LNCaP clone FGC (cell line): ENCODE measurements around the gene UBE2E2.

ENCODE experiments used
- DNase-seq: peaks from one replicate; pipeline ENCODE4 v3.0.0-alpha.2; 2011; ENCODE audit warnings: low read depth
- H3K4me3 ChIP-seq: 2 replicates; pipeline ENCODE4 v1.5.1; 2011; ENCODE audit warnings: mild to moderate bottlenecking, low read depth, low read length, control low read depth
- TF ChIP-seq, protein P1 (sequence below): IDR thresholded peaks from 2 replicates; pipeline ENCODE4 v1.5.1; 2012; ENCODE audit warnings: mild to moderate bottlenecking; ENCODE audit not compliant: control insufficient read depth, insufficient read depth; ENCODE audit errors: extremely low read depth

UBE2E2 gene

DNA sequence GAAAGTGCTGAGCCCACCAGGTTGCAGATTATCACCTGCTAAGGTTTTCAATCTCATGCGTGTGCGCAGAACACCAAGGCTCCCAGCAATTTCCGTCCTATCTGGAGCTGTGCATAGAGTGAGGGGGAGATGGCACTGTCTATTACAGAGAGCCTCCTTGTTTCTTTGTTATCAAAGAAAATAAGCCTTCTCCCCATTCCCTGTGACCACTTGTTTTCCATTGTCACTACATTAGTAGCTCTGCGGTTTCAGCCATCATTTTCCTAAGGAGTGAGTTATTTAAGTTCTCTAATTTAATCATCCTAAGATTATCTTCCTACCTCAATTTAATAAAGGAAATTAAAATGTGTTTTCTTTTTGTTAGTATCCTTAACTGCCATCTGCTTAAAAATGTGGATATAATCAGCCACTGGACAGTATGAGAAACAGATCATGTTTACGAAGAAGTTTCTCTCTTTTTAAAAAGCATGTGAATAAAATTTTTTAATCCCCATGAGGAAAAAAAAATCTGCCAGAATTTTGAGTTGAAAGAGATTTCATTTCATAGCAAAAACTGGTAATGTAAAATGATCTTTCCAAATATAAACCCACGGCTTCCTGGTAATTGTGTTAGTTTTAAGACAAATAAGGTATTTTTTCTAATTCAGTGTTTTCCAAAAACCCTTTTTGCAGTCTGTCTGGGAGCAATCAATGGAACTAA is 430.3 kb downstream of the UBE2E2 start:
- no peak for DNase-seq
- TF ChIP-seq, protein P1, sequence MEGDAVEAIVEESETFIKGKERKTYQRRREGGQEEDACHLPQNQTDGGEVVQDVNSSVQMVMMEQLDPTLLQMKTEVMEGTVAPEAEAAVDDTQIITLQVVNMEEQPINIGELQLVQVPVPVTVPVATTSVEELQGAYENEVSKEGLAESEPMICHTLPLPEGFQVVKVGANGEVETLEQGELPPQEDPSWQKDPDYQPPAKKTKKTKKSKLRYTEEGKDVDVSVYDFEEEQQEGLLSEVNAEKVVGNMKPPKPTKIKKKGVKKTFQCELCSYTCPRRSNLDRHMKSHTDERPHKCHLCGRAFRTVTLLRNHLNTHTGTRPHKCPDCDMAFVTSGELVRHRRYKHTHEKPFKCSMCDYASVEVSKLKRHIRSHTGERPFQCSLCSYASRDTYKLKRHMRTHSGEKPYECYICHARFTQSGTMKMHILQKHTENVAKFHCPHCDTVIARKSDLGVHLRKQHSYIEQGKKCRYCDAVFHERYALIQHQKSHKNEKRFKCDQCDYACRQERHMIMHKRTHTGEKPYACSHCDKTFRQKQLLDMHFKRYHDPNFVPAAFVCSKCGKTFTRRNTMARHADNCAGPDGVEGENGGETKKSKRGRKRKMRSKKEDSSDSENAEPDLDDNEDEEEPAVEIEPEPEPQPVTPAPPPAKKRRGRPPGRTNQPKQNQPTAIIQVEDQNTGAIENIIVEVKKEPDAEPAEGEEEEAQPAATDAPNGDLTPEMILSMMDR = no peak
- H3K4me3 ChIP-seq = no peak overlapping the region

DNA sequence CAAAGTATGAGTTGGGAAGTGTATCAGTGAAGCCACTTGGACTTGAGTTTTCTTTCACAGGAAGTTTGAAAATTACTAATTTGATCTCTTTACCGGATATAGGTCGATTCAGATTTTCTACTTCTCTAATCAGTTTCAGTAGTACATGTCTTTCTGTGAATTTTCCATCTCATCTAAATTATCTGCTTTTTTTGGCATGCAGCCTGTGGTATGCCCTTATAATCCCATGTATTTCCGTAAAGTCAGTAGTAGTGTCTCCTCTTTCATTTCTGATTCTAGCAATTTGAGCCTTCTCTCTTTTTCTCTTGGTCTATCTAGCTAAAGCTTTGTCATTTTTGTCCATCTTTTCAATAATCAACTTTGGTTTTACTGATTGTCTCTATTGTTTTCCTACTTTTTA is 434.2 kb downstream of the UBE2E2 start:
- TF ChIP-seq, protein P1 = no peak
- H3K4me3 ChIP-seq = no peak overlapping the region
- DNase-seq = no peak

GRCh38 chr3:23640471-23641146 is 437.5 kb downstream of the UBE2E2 start:
- DNase-seq = peak; percentile 15
- TF ChIP-seq, protein P1 = no peak
- no peak overlapping the region for H3K4me3 ChIP-seq
